H1 (cell line): ENCODE data around the gene GARS1. TPM values are rescaled to one million over a fixed set of nuclear protein-coding genes. Genes with fewer than 3 reads are reported as not detected.

ENCODE experiments used
- ATF2 ChIP-seq: IDR thresholded peaks from 2 replicates; pipeline ENCODE4 v1.6.1; 2012; ENCODE audit warnings: low read length, inconsistent platforms
- CEBPB ChIP-seq: IDR thresholded peaks from 2 replicates; pipeline ENCODE4 v1.6.1; 2012; ENCODE audit warnings: low read depth, low read length
- CHD7 ChIP-seq: fragments of 300-600 bp; sonication (generic); IDR thresholded peaks from 2 replicates; pipeline ENCODE4 v1.7.1; 2012; ENCODE audit warnings: low read length, moderate library complexity, mild to moderate bottlenecking, inconsistent platforms; ENCODE audit not compliant: insufficient replicate concordance
- NRF1 ChIP-seq: IDR thresholded peaks from 2 replicates; pipeline ENCODE4 v1.6.1; 2011; ENCODE audit warnings: mild to moderate bottlenecking, low read depth, low read length, improper control_type of control experiment
- SUZ12 ChIP-seq: fragments of 200-600 bp; sonication (generic); IDR thresholded peaks from 2 replicates; pipeline ENCODE4 v1.6.1; 2012; ENCODE audit warnings: mild to moderate bottlenecking, inconsistent platforms, low read length, moderate library complexity, mixed read lengths
- polyA plus RNA-seq, 7 experiments: library from polyadenylated mRNA; depleted of rRNA in 3 of 7; stranded (reverse) in 5 of 7; unstranded in 2 of 7; fragments of >200 nt in 5 of 7; fragments of 200-250 nt in 2 of 7; gene quantifications; 1 replicate in 5 of 7; 2 replicates in 1 of 7; 4 replicates in 1 of 7; pipeline versions ENCODE4 v1.2.1 to v1.2.3, GENCODE V29; 2011 to 2013; ENCODE audit warnings: missing spikeins in 2 of 7, mixed read lengths in 2 of 7
- total RNA-seq: library from RNA; stranded (reverse); fragmentation: NEBNext Ultra II Directional; extraction: Animal tissue kit (Norgen Biotek cat#: 25700); gene quantifications from 2 replicates; pipeline ENCODE4 v1.2.1, GENCODE V29; 2021

GARS1 gene
- total and polyA plus RNA-seq, 2 of the 8 experiments (the other 6 are each of a cell fraction or from before 2014, with no cell fraction given) = 270 to 476 TPM

GRCh38 chr7:30679664-30680063 is 85.0 kb downstream of the GARS1 start (continued):
- TF ChIP-seq CHD7 (no peak), NRF1 (no peak), SUZ12 (no peak), CEBPB (no peak), ATF2 (no peak)
